Uterus (tissue), 2 donors: ENCODE data around the gene HIVEP3.

Experiments
- POLR2A ChIP-seq, 2 donors: fragments of 450-650 bp; IDR thresholded peaks; one replicate each; pipeline ENCODE4 v1.6.1; 2016; ENCODE audit warnings: antibody characterized with exemption in 2 of 2, mild to moderate bottlenecking in 1 of 2, moderate library complexity in 1 of 2
- TF ChIP-seq, protein P1 (sequence below), 4 experiments: fragments of 200-600 bp in 2 of 4; fragments of 450-650 bp in 2 of 4; sonication (generic) in 2 of 4; IDR thresholded peaks; one replicate each; pipeline ENCODE4 v1.5.1; 2016 to 2019; ENCODE audit warnings: antibody characterized with exemption in 4 of 4, mild to moderate bottlenecking in 2 of 4, moderate library complexity in 1 of 4

GRCh38 chr1:41915786-41916571, 2.7 kb downstream of the HIVEP3 start:
- TF ChIP-seq, protein P1, sequence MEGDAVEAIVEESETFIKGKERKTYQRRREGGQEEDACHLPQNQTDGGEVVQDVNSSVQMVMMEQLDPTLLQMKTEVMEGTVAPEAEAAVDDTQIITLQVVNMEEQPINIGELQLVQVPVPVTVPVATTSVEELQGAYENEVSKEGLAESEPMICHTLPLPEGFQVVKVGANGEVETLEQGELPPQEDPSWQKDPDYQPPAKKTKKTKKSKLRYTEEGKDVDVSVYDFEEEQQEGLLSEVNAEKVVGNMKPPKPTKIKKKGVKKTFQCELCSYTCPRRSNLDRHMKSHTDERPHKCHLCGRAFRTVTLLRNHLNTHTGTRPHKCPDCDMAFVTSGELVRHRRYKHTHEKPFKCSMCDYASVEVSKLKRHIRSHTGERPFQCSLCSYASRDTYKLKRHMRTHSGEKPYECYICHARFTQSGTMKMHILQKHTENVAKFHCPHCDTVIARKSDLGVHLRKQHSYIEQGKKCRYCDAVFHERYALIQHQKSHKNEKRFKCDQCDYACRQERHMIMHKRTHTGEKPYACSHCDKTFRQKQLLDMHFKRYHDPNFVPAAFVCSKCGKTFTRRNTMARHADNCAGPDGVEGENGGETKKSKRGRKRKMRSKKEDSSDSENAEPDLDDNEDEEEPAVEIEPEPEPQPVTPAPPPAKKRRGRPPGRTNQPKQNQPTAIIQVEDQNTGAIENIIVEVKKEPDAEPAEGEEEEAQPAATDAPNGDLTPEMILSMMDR (IDR thresholded peaks at IDR 0.05): no peak
- TF ChIP-seq POLR2A (IDR thresholded peaks at IDR 0.05): no peak
